HG03108 (cell line): ENCODE measurements around the gene SLC26A1.

Experiments used
- ATAC-seq: cut with Tn5 transposase; IDR thresholded peaks from one replicate; pipeline ENCODE4 v1.9.1; 2021; ENCODE audit warnings: moderate library complexity; ENCODE audit not compliant: unreplicated experiment

Gene SLC26A1

GRCh38 chr4:966266-967112, 26.7 kb downstream of the SLC26A1 start:
- no peak for ATAC-seq

GRCh38 chr4:965766-966134, 27.5 kb downstream of the SLC26A1 start:
- no peak for ATAC-seq

- no peak for ATAC-seq
Observed at GRCh38 chr4:965048-965765, 28.0 kb downstream of the SLC26A1 start.

- no peak for ATAC-seq
Observed at GRCh38 chr4:964346-965025, 28.7 kb downstream of the SLC26A1 start.

GRCh38 chr4:963276-964225, 29.7 kb downstream of the SLC26A1 start:
- ATAC-seq, result no peak

GRCh38 chr4:962231-963208, 30.7 kb downstream of the SLC26A1 start:
- ATAC-seq, result no peak

GRCh38 chr4:961351-962230, 31.6 kb downstream of the SLC26A1 start:
- no peak for ATAC-seq

GRCh38 chr4:960636-961350, 32.4 kb downstream of the SLC26A1 start:
- no peak for ATAC-seq

- no peak for ATAC-seq
Observed at GRCh38 chr4:960140-960635, 33.0 kb downstream of the SLC26A1 start.

- ATAC-seq, result no peak
Observed at GRCh38 chr4:959338-960139, 33.7 kb downstream of the SLC26A1 start.

GRCh38 chr4:958696-959337, 34.4 kb downstream of the SLC26A1 start:
- no peak for ATAC-seq

GRCh38 chr4:958314-958665, 34.9 kb downstream of the SLC26A1 start:
- ATAC-seq, result no peak

- ATAC-seq, result no peak
Observed at GRCh38 chr4:957581-958313, 35.5 kb downstream of the SLC26A1 start.

- ATAC-seq, result no peak
Observed at GRCh38 chr4:957231-957580, 36.0 kb downstream of the SLC26A1 start.

GRCh38 chr4:956531-957230, 36.5 kb downstream of the SLC26A1 start:
- ATAC-seq, result no peak
